Activated CD8-positive, alpha-beta memory T cell treated with anti-CD3 and anti-CD28 coated beads for 36 hours (primary cell): ENCODE measurements around the gene CHTF18. TPM values are rescaled to one million over a fixed set of nuclear protein-coding genes. Genes with fewer than 3 reads are reported as not detected.
"Not testable (repeated sequence)": the region's sequence is repeated elsewhere in the genome, so short reads cannot be mapped to it uniquely, and the experiment has no call there.

Experiments used
- CTCF ChIA-PET: fragments of 350-600 bp; sonication (Branson Sonifier 250); formaldehyde crosslinking; loops from one replicate; lab custom pipeline; 2021; ENCODE audit warnings: antibody characterized with exemption; lab: Charles Lee
- POLR2A ChIA-PET: fragments of 350-600 bp; sonication (Branson Sonifier 250); formaldehyde crosslinking; loops from one replicate; lab custom pipeline; 2021; ENCODE audit warnings: antibody characterized with exemption; lab: Charles Lee
- total RNA-seq, 2 experiments: library from RNA; stranded (reverse); gene quantifications; one replicate each; pipeline ENCODE4 v1.2.3, GENCODE V29; 2021

CHTF18 gene
- total RNA-seq, 2 experiments from 2014 or later: 122 to 128 TPM

DNA sequence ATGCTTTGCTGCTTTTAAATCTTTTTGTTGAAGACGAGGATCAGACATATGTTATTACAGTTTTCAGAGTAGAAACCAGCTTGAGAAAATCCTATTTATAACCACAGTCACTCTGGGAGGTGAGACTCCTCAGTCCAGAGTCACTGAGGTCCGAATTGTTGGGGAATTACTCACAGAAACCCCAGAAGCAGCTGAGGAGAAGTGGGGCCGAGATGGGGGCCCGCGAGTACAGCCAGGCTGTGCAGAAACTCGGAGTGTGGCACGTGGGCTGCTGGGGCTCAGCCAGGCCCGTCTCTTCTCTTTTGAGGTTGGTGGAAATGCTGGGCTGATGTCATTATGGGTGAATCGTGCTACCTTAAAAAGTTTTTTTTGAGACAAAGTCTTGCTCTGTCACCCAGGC is 26.6 kb downstream of the CHTF18 start:
- CTCF ChIA-PET: no interaction called here
- POLR2A ChIA-PET: no interaction called here

DNA sequence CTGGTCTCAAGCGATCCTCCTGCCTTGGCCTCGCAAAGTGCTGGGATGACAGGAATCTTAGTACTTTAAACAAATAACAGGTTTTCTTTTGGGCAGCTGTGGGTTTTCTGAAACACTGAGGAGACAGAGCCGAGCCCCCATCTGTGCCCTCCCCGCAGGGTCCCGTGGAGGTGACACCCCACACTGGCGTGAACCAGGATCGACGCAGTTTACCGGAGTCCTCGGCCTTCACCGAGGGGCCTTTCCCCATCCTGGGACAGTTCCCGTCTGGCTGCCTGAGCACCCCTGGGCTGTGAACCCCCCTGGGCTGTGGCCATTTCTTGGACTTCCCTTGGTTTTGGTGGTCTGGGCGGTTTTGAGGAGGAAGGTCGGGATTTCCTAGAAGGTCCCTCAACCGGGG is 27.4 kb downstream of the CHTF18 start:
- CTCF ChIA-PET: no interaction called here
- POLR2A ChIA-PET: no interaction called here

DNA sequence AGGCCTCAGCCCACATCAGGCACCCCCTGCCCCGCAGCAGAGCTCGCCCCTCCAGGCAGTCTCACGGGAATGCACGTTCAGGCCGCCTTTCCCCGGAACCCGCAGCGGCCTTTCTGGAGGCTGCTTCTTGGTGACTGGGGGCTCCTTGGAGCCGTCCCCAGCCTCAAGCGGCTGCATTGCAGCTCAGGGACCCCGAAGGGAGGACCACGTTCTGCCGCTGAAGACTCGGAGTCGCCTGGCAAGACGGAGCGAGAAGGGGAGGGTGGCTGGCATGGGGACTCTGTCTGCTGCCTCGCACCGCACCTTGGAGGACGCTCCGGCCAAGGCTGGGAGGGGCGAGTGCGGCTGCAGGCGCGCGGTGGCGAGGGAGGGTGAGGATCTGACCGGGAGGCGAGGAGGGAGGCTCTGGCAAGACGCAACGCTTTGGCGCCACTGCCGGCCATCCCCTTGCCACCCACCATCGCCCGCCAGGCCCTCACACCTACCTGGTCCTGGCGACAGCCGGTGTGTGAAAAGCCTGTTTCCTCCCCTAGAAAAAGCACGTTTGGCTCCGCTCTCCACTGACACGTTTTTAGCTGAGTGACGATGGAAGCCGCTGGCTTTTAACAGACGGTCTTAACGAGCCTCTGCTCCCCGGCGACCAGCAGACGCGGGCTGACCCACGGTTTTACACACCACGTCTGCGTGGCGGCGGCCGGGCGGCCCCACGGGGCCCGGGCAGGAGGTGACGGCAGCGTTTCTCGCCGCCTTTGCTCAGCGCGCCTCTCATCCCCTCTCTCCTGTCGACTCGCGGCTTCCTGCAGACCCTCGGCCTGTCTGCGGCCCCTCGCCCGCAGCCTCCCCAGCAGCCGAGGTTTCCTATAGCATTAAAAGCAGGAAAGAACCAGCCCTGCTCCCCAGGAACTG is 28.8 kb downstream of the CHTF18 start:
- ChIA-PET CTCF (no interaction called here), POLR2A (no interaction called here)

DNA sequence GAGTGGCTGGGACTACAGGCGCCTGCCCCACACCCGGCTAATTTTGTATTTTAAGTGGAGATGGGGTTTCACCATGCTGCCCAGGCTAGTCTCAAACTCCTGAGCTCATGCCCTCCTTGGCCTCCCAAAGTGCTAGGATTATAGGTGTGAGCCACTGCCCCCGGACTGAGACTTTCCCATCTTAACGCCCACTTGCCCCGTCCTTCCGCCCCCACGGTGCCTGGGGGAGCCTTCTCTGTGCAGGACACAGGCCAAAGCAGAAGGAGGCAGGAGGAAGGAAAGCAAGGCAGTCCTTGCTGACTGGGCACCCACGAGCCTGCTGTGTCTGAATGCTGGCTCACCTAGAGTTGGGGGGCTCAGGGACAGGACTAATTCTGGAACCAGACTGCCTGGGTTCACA is 29.7 kb downstream of the CHTF18 start:
- CTCF ChIA-PET: no interaction called here

DNA sequence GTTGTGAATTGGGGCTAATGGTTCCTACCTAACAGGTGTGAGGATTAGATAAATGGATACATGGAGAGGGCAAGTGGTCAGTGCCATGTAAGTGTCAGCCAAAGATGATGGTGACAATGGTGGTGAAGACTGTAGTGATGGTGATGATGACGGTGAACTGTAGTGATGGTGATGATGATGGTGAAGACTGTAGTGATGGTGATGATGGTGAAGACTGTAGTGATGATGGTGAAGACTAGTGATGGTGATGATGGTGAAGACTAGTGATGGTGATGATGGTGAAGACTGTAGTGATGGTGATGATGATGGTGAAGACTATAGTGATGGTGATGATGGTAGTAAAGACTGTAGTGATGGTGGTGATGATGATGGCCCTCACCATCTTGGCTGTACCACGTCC is 30.2 kb downstream of the CHTF18 start:
- POLR2A ChIA-PET: no interaction called here

More for the DNA sequence above, 29.7 kb downstream of the CHTF18 start:
- POLR2A ChIA-PET: no interaction called here

DNA sequence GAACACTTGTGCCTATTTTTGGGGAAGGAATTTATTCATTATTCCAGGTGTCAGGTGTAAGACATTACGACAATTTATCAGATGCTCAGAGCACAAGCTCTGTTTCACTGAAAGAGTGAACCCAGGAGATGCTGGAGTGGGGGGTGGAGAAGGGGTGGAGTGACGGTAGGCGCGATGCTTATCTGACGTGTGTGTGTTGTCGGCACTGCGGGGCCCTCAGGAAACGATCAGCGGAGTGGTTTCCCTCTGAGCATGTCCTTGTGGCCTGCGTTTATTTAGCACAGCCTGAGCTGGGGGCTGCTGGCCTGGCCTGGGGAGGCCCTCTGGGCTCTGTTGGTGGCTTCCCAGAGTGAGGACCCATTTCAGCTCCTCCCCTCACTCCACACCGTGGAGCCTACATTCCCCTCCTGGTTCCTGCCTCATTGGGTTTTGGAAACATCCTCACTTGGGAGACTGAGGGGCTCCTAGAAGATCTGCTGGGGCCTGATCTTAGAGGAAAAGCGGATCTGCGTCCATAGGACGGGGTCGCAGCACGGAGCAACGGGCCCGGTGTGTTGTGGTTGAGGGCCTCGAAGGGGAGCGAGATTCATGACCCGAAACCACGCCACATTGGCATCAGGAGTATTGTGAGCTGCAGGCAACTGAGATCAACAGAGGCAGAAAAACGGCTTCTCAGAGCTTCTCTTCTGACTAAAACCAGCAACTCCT is 31.1 kb downstream of the CHTF18 start:
- POLR2A ChIA-PET: no interaction called here

More for the DNA sequence above, 30.2 kb downstream of the CHTF18 start:
- CTCF ChIA-PET: no interaction called here

DNA sequence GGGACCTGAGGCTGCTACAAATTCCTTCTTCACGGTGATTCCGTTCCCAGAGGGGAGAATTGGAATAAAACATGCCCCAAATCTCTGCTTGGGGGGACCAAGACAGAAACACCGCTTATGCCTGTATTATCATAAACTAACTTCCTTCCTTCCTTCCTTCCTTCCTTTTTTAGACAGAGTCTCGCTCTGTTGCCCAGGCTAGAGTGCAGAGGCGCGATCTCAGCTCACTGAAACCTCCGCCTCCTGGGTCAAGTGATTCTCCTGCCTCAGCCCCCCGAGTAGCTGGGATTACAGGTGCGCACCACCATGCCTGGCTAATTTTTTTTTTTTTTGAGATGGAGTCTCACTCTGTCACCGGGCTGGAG is 31.6 kb downstream of the CHTF18 start:
- POLR2A ChIA-PET: not testable (repeated sequence)

More for the DNA sequence above, 31.1 kb downstream of the CHTF18 start:
- CTCF ChIA-PET: no interaction called here

DNA sequence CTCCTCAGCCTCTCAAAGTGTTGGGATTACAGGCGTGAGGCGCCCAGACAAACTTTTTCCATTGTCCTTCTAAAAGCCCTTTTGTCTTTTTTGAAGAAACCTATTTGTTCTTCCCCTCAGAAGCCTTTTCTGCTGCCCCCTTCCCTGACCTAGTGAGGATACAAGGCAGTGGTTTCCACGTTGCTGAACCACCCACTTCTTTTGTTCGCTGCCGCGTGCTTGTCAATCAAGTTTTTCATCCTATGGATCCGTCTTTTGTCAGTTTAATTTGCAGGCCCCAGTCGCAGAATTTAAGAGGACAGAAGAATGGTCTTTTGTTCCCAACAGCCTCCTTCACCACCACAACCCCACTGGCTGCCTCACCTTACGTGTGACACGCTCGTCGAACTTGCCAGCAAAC is 32.3 kb downstream of the CHTF18 start:
- ChIA-PET POLR2A (no interaction called here), CTCF (no interaction called here)

More for the DNA sequence above, 31.6 kb downstream of the CHTF18 start:
- CTCF ChIA-PET: not testable (repeated sequence)

DNA sequence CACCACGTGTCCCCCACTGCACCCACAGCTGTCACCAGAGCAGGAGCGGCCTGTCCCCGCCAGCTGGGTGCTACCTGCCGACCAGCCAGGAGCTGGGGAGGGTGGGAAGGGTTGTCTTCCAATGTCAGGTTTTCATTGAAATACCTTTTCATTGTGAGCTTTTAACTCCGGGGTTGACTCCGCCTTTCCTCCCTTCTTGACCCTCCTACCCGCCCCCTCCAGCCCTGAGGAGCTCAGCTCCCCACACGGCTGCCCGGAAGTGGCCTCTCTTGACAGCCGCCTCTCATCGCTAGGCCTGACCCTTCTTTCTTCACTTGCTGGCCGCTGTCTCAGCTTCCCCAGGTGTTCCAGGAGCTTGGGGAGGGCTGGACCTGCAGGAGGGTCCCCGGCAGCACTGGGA is 33.3 kb downstream of the CHTF18 start:
- POLR2A ChIA-PET: no interaction called here
- CTCF ChIA-PET: no interaction called here

DNA sequence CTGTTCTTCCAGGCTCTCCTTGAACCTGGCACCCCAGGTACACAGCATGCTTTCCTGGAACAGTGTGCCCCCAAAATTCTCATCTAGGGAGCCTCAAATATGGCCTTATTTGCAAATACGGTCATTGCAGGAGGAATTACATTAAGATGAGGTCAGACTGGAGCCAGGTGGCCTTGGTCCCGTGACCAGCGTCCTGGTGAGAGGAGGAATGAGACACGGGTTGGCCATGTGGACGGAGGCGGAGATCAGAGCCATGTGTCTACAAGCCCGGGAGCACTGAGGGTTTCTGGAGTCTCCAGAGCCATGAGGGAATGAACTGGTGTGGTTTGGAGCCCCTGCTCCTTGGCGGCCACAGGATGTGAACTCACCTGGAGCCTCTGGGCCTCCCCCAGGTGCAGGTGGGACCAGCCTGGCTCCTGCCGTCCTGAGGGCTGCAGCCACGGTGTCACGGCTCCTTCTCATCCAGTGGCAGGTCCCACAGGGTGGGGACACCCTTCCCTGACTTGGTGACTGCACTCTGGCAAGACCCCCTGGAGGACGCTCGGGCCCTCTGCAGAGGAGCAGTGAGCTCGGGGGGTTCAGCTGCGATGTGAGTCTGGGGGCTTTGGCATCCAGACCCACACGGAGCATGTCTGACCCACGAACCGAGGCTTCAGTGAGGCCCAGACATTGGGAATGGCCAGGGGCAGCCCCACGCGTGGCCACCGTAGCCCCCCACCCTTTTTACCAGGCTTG is 33.9 kb downstream of the CHTF18 start:
- ChIA-PET POLR2A (no interaction called here), CTCF (interaction anchor here (0.6 kb wide), 1 partner anchor 247 kb away, joined by 4 read pairs; no protein-coding TSS in a partner anchor)

DNA sequence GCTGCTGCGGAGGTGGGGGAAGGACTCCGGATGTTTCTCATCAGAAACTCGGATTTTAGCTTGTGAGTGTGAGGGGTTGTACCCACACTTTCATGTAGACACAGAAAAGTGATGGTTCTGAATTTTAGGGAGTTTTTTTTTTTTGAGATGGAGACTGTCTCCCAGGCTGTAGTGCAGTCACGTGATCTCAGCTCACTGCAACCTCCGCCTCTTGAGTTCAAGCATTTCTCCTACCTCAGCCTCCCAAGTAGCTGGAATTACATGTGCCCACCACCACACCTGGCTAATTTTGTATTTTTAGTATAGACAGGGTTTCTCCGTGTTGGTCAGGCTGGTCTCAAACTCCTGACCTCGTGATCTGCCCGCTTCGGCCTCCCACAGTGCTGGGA is 34.5 kb downstream of the CHTF18 start:
- POLR2A ChIA-PET: no interaction called here
- CTCF ChIA-PET: interaction anchor here (0.6 kb wide), 1 partner anchor 246 kb away, joined by 4 read pairs; no protein-coding TSS in a partner anchor

DNA sequence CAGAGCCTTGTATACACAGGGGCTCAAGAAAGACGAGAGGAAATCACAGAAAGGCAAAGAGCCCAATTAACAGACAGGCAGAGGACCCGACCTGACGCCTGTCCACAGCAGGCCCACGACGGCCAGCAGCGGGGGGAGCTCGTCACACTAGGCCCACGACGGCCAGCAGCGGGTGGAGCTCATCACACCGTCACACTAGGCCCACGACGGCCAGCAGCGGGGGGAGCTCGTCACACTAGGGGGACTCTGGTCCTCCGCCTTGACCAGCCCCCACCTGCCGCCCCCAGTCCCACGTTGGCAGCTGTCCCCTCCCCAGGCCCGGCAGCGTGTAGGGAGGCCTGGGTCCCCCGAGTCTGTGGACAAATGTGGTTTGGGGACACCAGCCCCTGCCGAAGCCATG is 35.8 kb downstream of the CHTF18 start:
- POLR2A ChIA-PET: no interaction called here
- CTCF ChIA-PET: no interaction called here

DNA sequence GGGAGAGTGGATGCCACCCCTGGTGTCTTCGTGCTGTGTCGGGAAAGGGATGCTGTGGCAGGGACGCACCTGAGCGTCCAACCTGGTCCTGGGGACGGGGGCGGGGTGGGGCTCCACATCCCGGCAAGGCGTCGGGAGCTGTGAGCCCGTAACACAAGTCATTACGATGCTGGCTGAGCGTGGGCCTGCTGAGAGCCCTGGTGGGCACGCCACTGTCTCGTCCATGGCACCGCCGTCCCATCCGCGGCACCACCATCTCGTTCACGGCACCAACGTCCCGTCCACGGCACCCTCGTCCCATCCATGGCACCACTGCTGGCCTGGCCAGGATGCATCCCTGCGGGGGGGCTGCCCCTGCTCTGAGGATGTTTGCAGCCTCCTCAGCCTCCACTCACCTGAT is 36.2 kb downstream of the CHTF18 start:
- CTCF ChIA-PET: no interaction called here
- POLR2A ChIA-PET: no interaction called here

DNA sequence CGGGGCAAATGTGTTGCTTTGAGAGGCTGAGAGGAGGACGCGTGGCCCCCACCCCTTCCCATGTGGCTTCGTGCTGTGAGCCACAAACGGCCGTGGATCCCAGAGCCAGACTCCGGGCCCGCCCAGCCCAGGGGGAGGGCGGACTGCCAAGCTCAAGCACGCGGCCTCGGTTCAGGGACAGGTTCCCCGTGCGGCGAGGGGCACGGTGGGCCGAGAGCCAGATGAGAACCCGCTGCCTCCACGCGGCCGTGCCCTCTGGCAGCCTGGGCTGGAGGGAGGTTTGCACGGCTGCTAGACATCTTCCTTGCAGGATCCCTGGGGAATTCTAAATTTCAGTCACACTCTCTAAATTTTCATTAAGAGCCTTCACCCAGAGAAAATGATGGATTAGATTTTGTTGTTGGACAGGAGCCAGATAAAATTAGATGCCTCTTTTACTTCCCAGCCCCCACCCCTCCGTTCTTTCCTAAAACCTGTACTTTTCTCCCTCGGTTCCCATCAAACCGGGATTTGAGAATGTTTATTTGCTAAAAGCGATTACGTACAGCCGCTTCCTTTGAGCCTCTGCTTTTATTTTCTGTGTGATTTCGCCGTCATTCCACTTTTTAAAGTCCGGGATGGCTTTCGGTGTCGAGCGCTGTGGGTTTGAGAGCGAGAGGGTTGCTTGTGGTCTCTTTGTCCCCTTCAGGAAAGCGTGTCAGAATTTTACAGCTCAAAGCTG is 37.1 kb downstream of the CHTF18 start:
- ChIA-PET CTCF (no interaction called here), POLR2A (no interaction called here)

DNA sequence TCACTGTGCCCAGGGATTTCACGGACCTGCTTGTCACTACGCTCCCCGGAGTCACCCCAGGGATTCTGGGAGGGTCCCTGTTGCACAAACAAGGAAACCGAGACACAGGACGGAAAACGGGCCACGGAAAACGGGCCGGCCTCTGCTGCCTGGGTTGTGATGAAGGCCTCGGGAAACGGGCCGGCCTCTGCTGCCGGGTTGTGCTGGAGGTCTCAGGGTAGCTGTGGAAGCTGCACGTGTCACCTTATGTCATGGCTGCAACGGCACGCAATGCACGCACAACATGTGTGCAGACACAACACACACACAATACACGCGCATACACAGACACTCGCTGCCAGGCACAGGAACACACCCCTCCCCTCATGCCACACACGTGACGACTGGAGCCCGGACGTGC is 39.1 kb downstream of the CHTF18 start:
- ChIA-PET POLR2A (no interaction called here), CTCF (no interaction called here)

DNA sequence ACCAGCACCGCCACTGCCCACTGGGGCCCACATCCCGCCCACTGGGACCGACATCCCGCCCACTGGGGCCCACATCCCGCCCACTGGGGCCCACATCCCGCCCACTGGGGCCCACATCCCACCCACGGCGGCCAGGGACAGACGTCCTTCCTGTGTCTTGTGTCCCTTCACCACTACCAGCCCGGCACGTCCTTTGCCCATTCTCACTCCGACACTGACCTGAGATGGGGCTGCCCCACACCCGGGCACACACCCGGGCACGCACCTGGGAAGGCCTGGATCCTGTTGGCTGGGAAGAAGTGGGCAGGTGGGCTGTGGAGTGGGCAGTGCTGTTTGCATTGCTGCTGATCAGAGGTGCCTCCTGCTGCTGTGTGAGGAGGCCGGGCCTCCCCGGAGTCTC is 40.5 kb downstream of the CHTF18 start:
- ChIA-PET CTCF (no interaction called here), POLR2A (no interaction called here)

DNA sequence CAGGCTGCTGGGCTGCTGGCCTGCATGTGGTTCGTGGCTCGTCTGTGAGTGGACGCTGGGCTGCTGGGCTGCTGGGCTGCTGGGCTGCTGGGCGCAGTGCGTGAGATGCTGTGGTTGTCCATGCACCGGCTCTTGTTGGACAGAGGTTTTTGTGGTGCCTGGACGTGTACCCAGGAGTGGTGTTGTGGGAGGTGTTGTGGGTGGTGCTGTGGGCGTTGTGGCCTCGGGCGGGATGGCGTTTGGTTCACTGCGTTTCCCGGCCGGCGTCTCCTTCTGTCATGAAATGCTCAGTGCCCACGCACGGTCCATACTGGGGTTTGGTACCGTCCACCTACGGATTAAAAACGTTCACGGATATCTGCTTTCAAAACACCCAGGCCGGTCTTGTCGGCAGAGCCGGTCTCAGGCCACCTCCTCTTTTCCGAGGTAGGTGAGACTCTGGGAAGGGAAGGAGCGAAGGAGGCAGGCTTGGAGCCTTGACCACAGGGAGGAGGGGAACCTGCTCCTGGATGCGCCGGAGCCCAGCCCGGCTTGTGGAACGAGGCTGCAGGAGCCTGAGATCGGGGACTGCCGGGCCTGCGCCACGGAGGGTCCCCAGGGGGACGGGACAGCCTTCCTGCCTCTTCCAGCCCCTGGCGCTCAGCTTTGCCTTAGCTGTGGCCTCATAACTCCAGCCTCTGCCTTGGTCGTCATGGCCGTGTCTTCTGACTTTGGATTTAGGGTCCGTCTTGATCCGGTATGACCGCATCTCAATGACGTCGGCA is 41.9 kb downstream of the CHTF18 start:
- ChIA-PET CTCF (no interaction called here), POLR2A (no interaction called here)

DNA sequence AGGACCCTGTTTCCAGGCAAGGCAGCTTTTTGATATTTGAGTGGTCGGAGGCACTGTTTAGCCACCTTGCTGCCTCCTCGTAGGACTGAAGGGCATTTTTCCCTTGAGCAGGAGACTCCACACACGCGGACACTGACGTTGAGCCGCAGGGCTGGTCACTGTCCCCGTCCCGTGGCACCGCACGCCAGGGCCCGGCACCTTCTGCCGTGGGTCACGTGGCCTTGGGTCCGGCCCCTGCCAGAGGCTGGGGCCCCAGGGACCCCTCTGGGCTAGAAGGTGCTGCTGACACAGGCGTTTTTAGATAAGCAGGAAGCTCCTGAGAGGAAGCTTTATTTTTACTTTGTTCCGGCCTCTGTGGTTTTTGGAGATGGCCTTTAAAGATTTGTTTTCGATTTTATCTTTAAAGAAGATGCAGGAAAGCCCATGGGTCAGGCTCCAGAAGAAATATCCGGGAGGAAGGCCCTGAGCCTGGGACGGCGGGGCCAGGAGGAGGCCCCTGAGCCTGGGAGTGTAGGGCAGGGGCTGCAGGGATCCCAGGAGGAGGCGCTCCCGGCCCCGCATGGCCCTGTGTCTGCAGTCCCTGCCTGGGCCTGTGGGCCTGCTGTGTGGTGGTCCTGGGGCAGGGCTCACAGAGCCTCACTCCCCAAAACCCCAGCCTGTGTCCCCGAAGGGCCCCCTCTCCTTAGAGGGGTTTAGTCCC is 42.6 kb downstream of the CHTF18 start:
- POLR2A ChIA-PET: no interaction called here
- CTCF ChIA-PET: no interaction called here
